Measurements from ENCODE around the gene CP.

CP gene

GRCh38 chr3:149122721-149123578 is 98.7 kb downstream of the CP start:
- no peak for DNase-seq (ENCODE audit: low spot score)
